ENCODE measurements around the gene DHRS13. TPM values are rescaled to one million over a fixed set of nuclear protein-coding genes. Genes with fewer than 3 reads are reported as not detected.
A peak's percentile ranks its signal among the peaks of the same experiment; 100 is the strongest.
"Not testable (repeated sequence)": the region's sequence is repeated elsewhere in the genome, so short reads cannot be mapped to it uniquely, and the experiment has no call there.

The DHRS13 gene
- total RNA-seq, 2 donors from 2014 or later = 36.8 to 61.3 TPM

GRCh38 chr17:28854457-28855335, 48.2 kb downstream of the DHRS13 start, which contains the start of gene ERAL1:
Gene ERAL1 (plus strand): TSS chr17:28855016. CDS start chr17:28855035, 19 bp downstream.
- Histone ChIP-seq H3K36me3 (peaks cover 3 to 8% of the 10 kb centered on the region in 2 donors), H3K27me3 (replicated peaks; ENCODE audit: insufficient read depth) (no peaks in the 10 kb centered on the region), H3K4me1 (replicated peaks) (peaks cover 5% of the 10 kb centered on the region), H3K9me3 (no peaks in the 10 kb centered on the region), H3K4me3 (peak within 1 kb of the TSS; percentile 51 to 63), H3K27ac (peak within 1 kb of the TSS; percentile 69 to 74)
- intact Hi-C loops (cut with DNase I) = loop anchor here (10.0 kb wide), 1 partner anchor 90 kb away; no protein-coding TSS in a partner anchor
- WGBS = 1% methylated on average over 35 of the region's 42 CpGs
- peak in 3 of 4 experiments; percentile 11 to 22 (median 18) for TF ChIP-seq CTCF (IDR thresholded peaks at IDR 0.05)
- TF ChIP-seq POLR2A (IDR thresholded peaks at IDR 0.05) = peak; percentile 53
- peak; percentile 92 for TF ChIP-seq POLR2AphosphoS5 (IDR thresholded peaks at IDR 0.05)
- peak; percentile 86 for DNase-seq (ENCODE audit: low spot score)

- no peak for DNase-seq (ENCODE audit: low spot score)
- 98% methylated on average over 2 of the region's 2 CpGs for WGBS
- TF ChIP-seq POLR2A (IDR thresholded peaks at IDR 0.05) = no peak
- TF ChIP-seq POLR2AphosphoS5 (IDR thresholded peaks at IDR 0.05) = no peak
- no peak for TF ChIP-seq CTCF (IDR thresholded peaks at IDR 0.05)
- H3K4me3 ChIP-seq = no peak overlapping the region
- H3K36me3 ChIP-seq = no peaks in the 10 kb centered on the region
- no peaks in the 10 kb centered on the region for H3K27me3 ChIP-seq (replicated peaks; ENCODE audit: insufficient read depth)
- intact Hi-C loops (cut with DNase I) = loop anchor here (10.0 kb wide), 1 partner anchor 88 kb away; no protein-coding TSS in a partner anchor
- no peak overlapping the region for H3K27ac ChIP-seq
- no peaks in the 10 kb centered on the region for H3K9me3 ChIP-seq
- H3K4me1 ChIP-seq (replicated peaks) = peaks cover 5% of the 10 kb centered on the region
Measured at GRCh38 chr17:28853295-28853694, 49.6 kb downstream of the DHRS13 start.

GRCh38 chr17:28849281-28849680, 53.6 kb downstream of the DHRS13 start:
- Histone ChIP-seq H3K36me3 (no peaks in the 10 kb centered on the region), H3K9me3 (no peaks in the 10 kb centered on the region), H3K27me3 (replicated peaks; ENCODE audit: insufficient read depth) (no peaks in the 10 kb centered on the region), H3K27ac (no peak overlapping the region), H3K4me1 (replicated peaks) (no peaks in the 10 kb centered on the region), H3K4me3 (no peak overlapping the region)
- WGBS = 79% methylated on average over 5 of the region's 5 CpGs
- no peak for DNase-seq (ENCODE audit: low spot score)
- TF ChIP-seq CTCF (IDR thresholded peaks at IDR 0.05) (no peak), POLR2AphosphoS5 (IDR thresholded peaks at IDR 0.05) (no peak), POLR2A (IDR thresholded peaks at IDR 0.05) (no peak)
- intact Hi-C loops (cut with DNase I) = no loop called here

GRCh38 chr17:28848667-28849066, 54.2 kb downstream of the DHRS13 start:
- H3K36me3 ChIP-seq; H3K27ac ChIP-seq; H3K9me3 ChIP-seq; H3K4me1 ChIP-seq (replicated peaks); H3K27me3 ChIP-seq (replicated peaks; ENCODE audit: insufficient read depth); intact Hi-C loops (cut with DNase I); DNase-seq (ENCODE audit: low spot score); H3K4me3 ChIP-seq: not testable (repeated sequence)
- peak in 3 of 4 experiments; percentile 13 to 43 (median 27) for TF ChIP-seq CTCF (IDR thresholded peaks at IDR 0.05)
- 92% methylated on average over 15 of the region's 15 CpGs for WGBS

MicroRNA genes within 50 kb of the gene (microRNA counts, 767-probe panel; counts per million panel counts)
- 3,509 to 3,687 counts per million in 2 donors for microRNA hsa-miR-144-3p
- 3,419 to 4,069 counts per million in 2 donors for microRNA hsa-miR-451a

Small RNAs within 50 kb of the gene (microRNA-seq; reads per million reads assigned to microRNA genes)
- gene MIR451B = not detected

Other genes with a start within 250 kb of the DHRS13 start
- 10 to 100 TPM; 53.3 to 80.1 TPM for gene SDF2, start 241.2 kb downstream of the DHRS13 start, total RNA-seq
- 100 to 1,000 TPM in 1 of 2 donors, 10 to 100 TPM in 1; 52.7 to 138 TPM for gene SUPT6H, start 240.9 kb downstream of the DHRS13 start, total RNA-seq
- gene PROCA1, start 191.2 kb downstream of the DHRS13 start, total RNA-seq = 1 to 10 TPM; 1.9 to 9.4 TPM
- gene RAB34, start 185.2 kb downstream of the DHRS13 start, total RNA-seq = 100 to 1,000 TPM; 165 to 181 TPM
- 100 to 1,000 TPM; 417 to 657 TPM for gene RPL23A, start 183.1 kb downstream of the DHRS13 start, total RNA-seq
- 10 to 100 TPM in 1 of 2 donors, 1 to 10 TPM in 1; 5.3 to 19.6 TPM for gene TLCD1, start 176.8 kb downstream of the DHRS13 start, total RNA-seq
- 10 to 100 TPM in 1 of 2 donors, 1 to 10 TPM in 1; 5.1 to 13.2 TPM for gene NEK8, start 174.3 kb downstream of the DHRS13 start, total RNA-seq
- 10 to 100 TPM; 43.1 to 59.8 TPM for gene TRAF4, start 159.1 kb downstream of the DHRS13 start, total RNA-seq
- 10 to 100 TPM; 14.9 to 48.9 TPM for gene FAM222B, start 60.3 kb downstream of the DHRS13 start, total RNA-seq
- 10 to 100 TPM; 49.9 to 70.8 TPM for gene ERAL1, start 48.1 kb downstream of the DHRS13 start, total RNA-seq
- 100 to 1,000 TPM in 1 of 2 donors, 10 to 100 TPM in 1; 82.9 to 121 TPM for gene FLOT2, start 5.3 kb downstream of the DHRS13 start, total RNA-seq
- gene PHF12, start 48.4 kb upstream of the DHRS13 start, total RNA-seq = 100 to 1,000 TPM in 1 of 2 donors, 10 to 100 TPM in 1; 74.9 to 112 TPM
- 1 to 10 TPM in 1 of 2 donors, under 1 TPM in 1; 0.05 to 1.0 TPM for gene SEZ6, start 103.0 kb upstream of the DHRS13 start, total RNA-seq
- gene PIPOX, start 140.1 kb upstream of the DHRS13 start, total RNA-seq = 1 to 10 TPM; 3.1 to 6.2 TPM